Measurements from ENCODE around the gene BAD. TPM values are rescaled to one million over a fixed set of nuclear protein-coding genes. Genes with fewer than 3 reads are reported as not detected.

Gene BAD
- total RNA-seq, 1 experiment from 2014 or later, result 23.3 TPM

GRCh38 chr11:64297699-64298358, 13.4 kb upstream of the BAD start:
- Mint-ChIP-seq H3K4me1 (peaks cover 8 to 23% of the 10 kb centered on the region in 2 experiments; a peak in 3 of 4 replicates), H3K27me3 (ENCODE audit: low read depth) (peaks cover 98% of the 10 kb centered on the region), H3K27ac (no peak overlapping the region; a peak in 1 of 7 replicates), H3K36me3 (ENCODE audit: insufficient read depth in 1 of 3, low read depth in 3 of 3) (peaks cover 0 to 2% (median 0%) of the 10 kb centered on the region in 3 experiments; a peak in 2 of 7 replicates), H3K9me3 (peaks cover 0 to 3% of the 10 kb centered on the region in 2 experiments; a peak in 2 of 5 replicates), H3K4me3 (no peak overlapping the region)
- no peak overlapping the region for H3K9ac ChIP-seq (ENCODE audit: extremely low read depth, insufficient read length, low read length)
- no peak overlapping the region for H3K18ac ChIP-seq (ENCODE audit: insufficient read length, low read depth, low read length)
- H2BK15ac ChIP-seq (ENCODE audit: low read depth, low read length), result no peak overlapping the region
- H3K4ac ChIP-seq (ENCODE audit: low read depth, low read length), result no peak overlapping the region
- H2BK20ac ChIP-seq (ENCODE audit: low read depth, low read length, poor library complexity, severe bottlenecking), result no peak overlapping the region
- TF ChIP-seq, protein P1, sequence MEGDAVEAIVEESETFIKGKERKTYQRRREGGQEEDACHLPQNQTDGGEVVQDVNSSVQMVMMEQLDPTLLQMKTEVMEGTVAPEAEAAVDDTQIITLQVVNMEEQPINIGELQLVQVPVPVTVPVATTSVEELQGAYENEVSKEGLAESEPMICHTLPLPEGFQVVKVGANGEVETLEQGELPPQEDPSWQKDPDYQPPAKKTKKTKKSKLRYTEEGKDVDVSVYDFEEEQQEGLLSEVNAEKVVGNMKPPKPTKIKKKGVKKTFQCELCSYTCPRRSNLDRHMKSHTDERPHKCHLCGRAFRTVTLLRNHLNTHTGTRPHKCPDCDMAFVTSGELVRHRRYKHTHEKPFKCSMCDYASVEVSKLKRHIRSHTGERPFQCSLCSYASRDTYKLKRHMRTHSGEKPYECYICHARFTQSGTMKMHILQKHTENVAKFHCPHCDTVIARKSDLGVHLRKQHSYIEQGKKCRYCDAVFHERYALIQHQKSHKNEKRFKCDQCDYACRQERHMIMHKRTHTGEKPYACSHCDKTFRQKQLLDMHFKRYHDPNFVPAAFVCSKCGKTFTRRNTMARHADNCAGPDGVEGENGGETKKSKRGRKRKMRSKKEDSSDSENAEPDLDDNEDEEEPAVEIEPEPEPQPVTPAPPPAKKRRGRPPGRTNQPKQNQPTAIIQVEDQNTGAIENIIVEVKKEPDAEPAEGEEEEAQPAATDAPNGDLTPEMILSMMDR (conservative IDR thresholded peaks at IDR 0.05), result no peak
- H3K4me2 ChIP-seq (ENCODE audit: insufficient read depth, insufficient read length, low read length), result peak overlapping the region; percentile 2
- no peaks in the 10 kb centered on the region for H3K9me3 ChIP-seq (ENCODE audit: control insufficient read depth, low read depth, low read length)
- H3K79me1 ChIP-seq (ENCODE audit: insufficient read depth, low read depth, low read length, poor library complexity, severe bottlenecking), result no peaks in the 10 kb centered on the region
- H3K4me1 ChIP-seq (ENCODE audit: insufficient read depth, low read length), result no peaks in the 10 kb centered on the region
- H2BK120ac ChIP-seq (ENCODE audit: low read depth, low read length, poor library complexity, severe bottlenecking), result no peak overlapping the region
- whole genome bisulfite sequencing (ENCODE audit: extremely low coverage, insufficient read length, low lambda C conversion rate), result no CpG with 5 or more reads among the region's 18 CpGs
- H3K79me2 ChIP-seq (ENCODE audit: insufficient read depth, low read length), result no peaks in the 10 kb centered on the region
- H2AK5ac ChIP-seq (ENCODE audit: insufficient read length, low read length), result no peak overlapping the region
- H2AFZ ChIP-seq (ENCODE audit: low read length), result no peak overlapping the region
- peaks cover 12% of the 10 kb centered on the region for H3K23me2 ChIP-seq (ENCODE audit: insufficient read length, low read depth, low read length, poor library complexity, severe bottlenecking)
- no peak overlapping the region for H3T11ph ChIP-seq (ENCODE audit: low read length)
- H4K20me1 ChIP-seq (ENCODE audit: control insufficient read depth, insufficient read depth, insufficient read length), result no peaks in the 10 kb centered on the region
- no peak for DNase-seq
- H4K8ac ChIP-seq (replicated peaks; ENCODE audit: insufficient read length, low read depth, low read length), result no peak overlapping the region
- no peak overlapping the region for H3K56ac ChIP-seq (ENCODE audit: insufficient read length, low read depth, low read length)
- peaks cover 74% of the 10 kb centered on the region for H3K27me3 ChIP-seq (ENCODE audit: insufficient read depth, low read length)
- H4K5ac ChIP-seq (ENCODE audit: insufficient read length, low read depth, low read length), result no peak overlapping the region
- H4K91ac ChIP-seq (ENCODE audit: insufficient read length, low read depth, low read length), result no peak overlapping the region
- no peak overlapping the region for H2BK12ac ChIP-seq (ENCODE audit: insufficient read length, low read depth, low read length)
- H3K27ac ChIP-seq (ENCODE audit: insufficient read length, low read depth, low read length), result no peak overlapping the region
- no peak overlapping the region for H2BK5ac ChIP-seq (ENCODE audit: insufficient read length, low read length)
- H3K14ac ChIP-seq (ENCODE audit: insufficient read depth, low read length), result no peak overlapping the region
- no peak overlapping the region for H3K23ac ChIP-seq (ENCODE audit: insufficient read length, low read depth, low read length)
